Endothelial cell of umbilical vein (primary cell): Measurements from ENCODE around the gene RYR2. TPM values are rescaled to one million over a fixed set of nuclear protein-coding genes. Genes with fewer than 3 reads are reported as not detected.

Source experiments
- BruUV-seq: library from RNA; stranded (reverse); fragments of 400-500 nt; replicated peaks from 2 replicates; lab custom pipeline; 2021; lab: Mats Ljungman, UMichigan
- CTCF ChIA-PET: fragments of 300-600, 350-600 bp; sonication (Branson Sonifier 250); formaldehyde crosslinking; loops from one replicate; lab custom pipeline; 2021; ENCODE audit warnings: antibody characterized with exemption, inconsistent platforms; lab: Charles Lee
- POLR2A ChIA-PET: fragments of 300-600, 350-600 bp; sonication (Branson Sonifier 250); formaldehyde crosslinking; loops from one replicate; lab custom pipeline; 2021; ENCODE audit warnings: antibody characterized with exemption, inconsistent platforms; lab: Charles Lee
- DNase-seq: peaks from one replicate; pipeline ENCODE4 v3.0.0-alpha.2; 2011; ENCODE audit warnings: low read depth, low spot score
- FAIRE-seq: peaks from 2 replicates; lab custom pipeline; 2011; peaks lifted over from hg19 to GRCh38; lab: Jason Lieb, UNC
- H2AFZ ChIP-seq: 2 replicates; pipeline ENCODE4 v1.6.0; 2012; ENCODE audit warnings: low read depth, low read length, control low read depth, inconsistent platforms
- H3K27ac ChIP-seq: 2 replicates; pipeline ENCODE4 v1.5.1; 2011; ENCODE audit warnings: low read depth, mild to moderate bottlenecking, control low read depth, low read length, moderate library complexity; ENCODE audit not compliant: insufficient read depth
- H3K27me3 ChIP-seq, 2 experiments: 2 replicates each; pipeline versions ENCODE4 v1.6.0 to v1.6.1; 2011; ENCODE audit warnings: low read length in 2 of 2, mixed read lengths in 1 of 2; ENCODE audit not compliant: control insufficient read depth in 2 of 2, insufficient read depth in 2 of 2
- H3K36me3 ChIP-seq, 2 experiments: 2 replicates in 1 of 2; 3 replicates in 1 of 2; pipeline ENCODE4 v1.5.1; 2011; ENCODE audit warnings: low read length in 2 of 2, mild to moderate bottlenecking in 1 of 2, moderate library complexity in 1 of 2; ENCODE audit not compliant: control insufficient read depth in 2 of 2, insufficient read depth in 2 of 2; ENCODE audit errors: extremely low read depth in 1 of 2
- H3K4me1 ChIP-seq: 3 replicates; pipeline ENCODE4 v1.5.1; 2011; ENCODE audit warnings: mild to moderate bottlenecking, low read length; ENCODE audit not compliant: control insufficient read depth, insufficient read depth; ENCODE audit errors: extremely low read depth
- H3K4me2 ChIP-seq: 2 replicates; pipeline ENCODE4 v1.6.1; 2011; ENCODE audit warnings: low read length, control low read depth, mixed read lengths; ENCODE audit not compliant: insufficient read depth
- H3K4me3 ChIP-seq, 3 experiments: fragments of 200-600 bp in 1 of 3; sonication (generic), shearing (Covaris generic) in 1 of 3; replicated peaks in 1 of 3; 2 replicates each; pipeline ENCODE4 v1.5.1; 2011 to 2016; ENCODE audit warnings: control low read depth in 3 of 3, low read length in 3 of 3, mild to moderate bottlenecking in 2 of 3, inconsistent platforms in 1 of 3, low read depth in 1 of 3, moderate library complexity in 1 of 3; ENCODE audit not compliant: insufficient read depth in 1 of 3
- H3K79me2 ChIP-seq: 2 replicates; pipeline ENCODE4 v1.6.0; 2012; ENCODE audit warnings: low read length, inconsistent platforms; ENCODE audit not compliant: control insufficient read depth, insufficient read depth
- H3K9ac ChIP-seq: replicated peaks from 2 replicates; pipeline ENCODE3; 2011; ENCODE audit warnings: low read length, control low read depth; ENCODE audit not compliant: insufficient read depth; ENCODE audit errors: extremely low read depth
- H3K9me1 ChIP-seq: replicated peaks from 3 replicates; pipeline ENCODE4 v1.6.0; 2011; ENCODE audit warnings: mild to moderate bottlenecking, low read length; ENCODE audit not compliant: control insufficient read depth, insufficient read depth; ENCODE audit errors: extremely low read depth
- H3K9me3 ChIP-seq: replicated peaks from 2 replicates; pipeline ENCODE4 v1.5.1; 2012; ENCODE audit warnings: low read length, inconsistent platforms; ENCODE audit not compliant: control insufficient read depth, insufficient read depth
- H4K20me1 ChIP-seq: replicated peaks from 2 replicates; pipeline ENCODE3; 2011; ENCODE audit warnings: mild to moderate bottlenecking, low read length; ENCODE audit not compliant: control insufficient read depth, insufficient read depth; ENCODE audit errors: extremely low read depth
- CTCF ChIP-seq, 2 donors: IDR thresholded peaks; 1 replicate in 1 of 2; 2 replicates in 1 of 2; pipeline ENCODE4 v1.5.1; 2011; ENCODE audit warnings: low read length in 2 of 2, mild to moderate bottlenecking in 2 of 2, moderate library complexity in 2 of 2, control low read depth in 1 of 2, inconsistent platforms in 1 of 2, low read depth in 1 of 2; ENCODE audit not compliant: insufficient read depth in 1 of 2; ENCODE audit errors: extremely low read depth in 1 of 2
- EZH2 ChIP-seq: IDR thresholded peaks from 2 replicates; pipeline ENCODE4 v1.6.1; 2012; ENCODE audit warnings: borderline replicate concordance, low read depth, mild to moderate bottlenecking, moderate library complexity, low read length, inconsistent platforms; ENCODE audit not compliant: severe bottlenecking
- FOS ChIP-seq: IDR thresholded peaks from 2 replicates; pipeline ENCODE4 v1.6.1; 2011; ENCODE audit warnings: mild to moderate bottlenecking, low read length, moderate library complexity, borderline replicate concordance; ENCODE audit not compliant: insufficient read depth
- GATA2 ChIP-seq: IDR thresholded peaks from 2 replicates; pipeline ENCODE4 v1.7.0; 2011; ENCODE audit warnings: low read depth, mild to moderate bottlenecking, moderate library complexity, mixed read lengths, low read length; ENCODE audit not compliant: insufficient read length, insufficient read depth
- JUN ChIP-seq: IDR thresholded peaks from 2 replicates; pipeline ENCODE4 v1.6.1; 2011; ENCODE audit warnings: borderline replicate concordance, low read depth; ENCODE audit not compliant: insufficient read length, insufficient read depth
- MAX ChIP-seq: IDR thresholded peaks from 2 replicates; pipeline ENCODE4 v1.6.1; 2011; ENCODE audit not compliant: insufficient read depth, insufficient read length
- MYC ChIP-seq: IDR thresholded peaks from one replicate; pipeline ENCODE4 v1.6.1; 2011; ENCODE audit warnings: mild to moderate bottlenecking, low read depth, low read length
- POLR2A ChIP-seq: IDR thresholded peaks from 2 replicates; pipeline ENCODE4 v1.6.1; 2012; ENCODE audit warnings: low read depth, mild to moderate bottlenecking, control low read depth, low read length
- POLR2AphosphoS5 ChIP-seq: IDR thresholded peaks from 2 replicates; pipeline ENCODE4 v1.6.1; 2012; ENCODE audit warnings: low read depth, mild to moderate bottlenecking, control low read depth, low read length, moderate library complexity; ENCODE audit not compliant: insufficient read depth
- dilution Hi-C: fragments of 300-500 bp; cut with MboI; formaldehyde crosslinking; loops from one replicate; pipeline ENCODE4 v1.15.0; 2019; ENCODE audit warnings: low sequenced_read_pairs; ENCODE audit not compliant: extremely low pct_ligation_motif_present
- intact Hi-C: fragments of 100-400 bp; cut with micrococcal nuclease; formaldehyde crosslinking; loops from one replicate; pipeline ENCODE4 v1.10.0; 2022
- polyA plus RNA-seq, 4 experiments: library from polyadenylated mRNA; depleted of rRNA in 3 of 4; stranded (reverse) in 3 of 4; unstranded in 1 of 4; fragments of >200 nt; gene quantifications; 2 replicates each; pipeline versions ENCODE4 v1.2.1 to v1.2.3, GENCODE V29; 2011 to 2012; ENCODE audit warnings: missing spikeins in 1 of 4
- total RNA-seq: library from RNA; stranded (reverse); gene quantifications from 2 replicates; pipeline ENCODE4 v1.2.3, GENCODE V29; 2021

Gene RYR2
- total and polyA plus RNA-seq, 2 donors (not counting 3 experiments of a cell fraction or from before 2014, with no cell fraction given) = not detected

- H3K9me1 ChIP-seq = no peaks in the 10 kb centered on the region
- H2AFZ ChIP-seq = no peak overlapping the region
- dilution Hi-C loops (no loop called here), intact Hi-C loops (no loop called here)
- no peak overlapping the region for H3K27ac ChIP-seq
- FAIRE-seq = no peak
- DNase-seq = no peak
- no TSS peak for BruUV-seq
- H3K4me1 ChIP-seq = no peaks in the 10 kb centered on the region
- no peak overlapping the region for H3K4me3 ChIP-seq
- H3K4me2 ChIP-seq = no peak overlapping the region
- TF ChIP-seq POLR2AphosphoS5 = no peak
- no peak for TF ChIP-seq GATA2
- TF ChIP-seq EZH2 = no peak
- no peak for TF ChIP-seq MYC
- TF ChIP-seq MAX = no peak
- TF ChIP-seq POLR2A = no peak
- TF ChIP-seq JUN = no peak
- TF ChIP-seq CTCF (IDR thresholded peaks at IDR 0.05; ENCODE audit: extremely low read depth in 1 of 2, insufficient read depth in 1 of 2, low read depth in 1 of 2, low read length in 2 of 2) = no peak
- TF ChIP-seq FOS = no peak
- H3K27me3 ChIP-seq = no peaks in the 10 kb centered on the region
- no peaks in the 10 kb centered on the region for H3K79me2 ChIP-seq
- peaks cover 2% of the 10 kb centered on the region for H3K9me3 ChIP-seq
- no peaks in the 10 kb centered on the region for H4K20me1 ChIP-seq
- no peaks in the 10 kb centered on the region for H3K36me3 ChIP-seq
- H3K9ac ChIP-seq = no peak overlapping the region
- CTCF ChIA-PET = no interaction called here
- POLR2A ChIA-PET = no interaction called here
Observed at GRCh38 chr1:237685551-237685950, 643.6 kb downstream of the RYR2 start.
